Caco-2 (cell line): Measurements from ENCODE around the gene GPR78. TPM values are rescaled to one million over a fixed set of nuclear protein-coding genes. Genes with fewer than 3 reads are reported as not detected.

Source experiments
- BruUV-seq: library from RNA; stranded (reverse); fragments of 400-500 nt; replicated peaks from 2 replicates; lab custom pipeline; 2021; lab: Mats Ljungman, UMichigan
- CTCF ChIA-PET: fragments of 300-600 bp; sonication (Branson Sonifier 250); formaldehyde crosslinking; loops from one replicate; lab custom pipeline; 2022; ENCODE audit warnings: antibody characterized with exemption; lab: Charles Lee
- POLR2A ChIA-PET: fragments of 300-600 bp; sonication (Branson Sonifier 250); formaldehyde crosslinking; loops from one replicate; lab custom pipeline; 2022; ENCODE audit warnings: antibody characterized with exemption; lab: Charles Lee
- DNase-seq, 2 experiments: peaks; one replicate each; pipeline versions ENCODE4 v3.0.0 to v3.0.0-alpha.2; 2020 to 2022
- H3K27me3 ChIP-seq: replicated peaks from 2 replicates; pipeline ENCODE4 v1.6.0; 2011; ENCODE audit warnings: low read length; ENCODE audit not compliant: control insufficient read depth, insufficient read depth
- H3K36me3 ChIP-seq: 2 replicates; pipeline ENCODE4 v1.5.1; 2011; ENCODE audit warnings: low read length; ENCODE audit not compliant: control insufficient read depth, insufficient read depth
- H3K4me1 ChIP-seq: fragments of 250-450 bp; sonication (Bioruptor Pico); 2 replicates; pipeline ENCODE4 v1.5.1; 2020; ENCODE audit warnings: mild to moderate bottlenecking
- H3K4me3 ChIP-seq: 2 replicates; pipeline ENCODE4 v1.5.1; 2011; ENCODE audit warnings: low read depth, mild to moderate bottlenecking, control low read depth, low read length
- H3K9me3 ChIP-seq: fragments of 250-450 bp; sonication (Bioruptor Pico); 2 replicates; pipeline ENCODE4 v1.5.1; 2020; ENCODE audit warnings: mild to moderate bottlenecking, moderate library complexity
- H3K27ac Mint-ChIP-seq: one replicate; pipeline ENCODE4 v1.8.0; 2022; ENCODE audit warnings: mixed read lengths; ENCODE audit not compliant: unreplicated experiment
- H3K27me3 Mint-ChIP-seq: one replicate; pipeline ENCODE4 v1.8.0; 2022; ENCODE audit warnings: mixed read lengths; ENCODE audit not compliant: insufficient read depth, unreplicated experiment
- H3K36me3 Mint-ChIP-seq: one replicate; pipeline ENCODE4 v1.8.0; 2022; ENCODE audit warnings: mild to moderate bottlenecking, mixed read lengths; ENCODE audit not compliant: insufficient read depth, unreplicated experiment
- H3K4me1 Mint-ChIP-seq: one replicate; pipeline ENCODE4 v1.8.0; 2022; ENCODE audit warnings: low read depth, mixed read lengths; ENCODE audit not compliant: unreplicated experiment
- H3K4me3 Mint-ChIP-seq: one replicate; pipeline ENCODE4 v1.8.0; 2022; ENCODE audit warnings: mild to moderate bottlenecking, moderate library complexity, mixed read lengths; ENCODE audit not compliant: unreplicated experiment
- H3K9me3 Mint-ChIP-seq: one replicate; pipeline ENCODE4 v1.8.0; 2022; ENCODE audit warnings: mixed read lengths; ENCODE audit not compliant: unreplicated experiment
- CTCF ChIP-seq, 2 experiments: fragments of 200-600 bp in 1 of 2; IDR thresholded peaks; 1 replicate in 1 of 2; 2 replicates in 1 of 2; pipeline versions ENCODE4 v1.5.1 to v1.8.0; 2011 to 2022; ENCODE audit warnings: antibody characterized with exemption in 1 of 2, control low read depth in 1 of 2, inconsistent platforms in 1 of 2, low read depth in 1 of 2, low read length in 1 of 2, mild to moderate bottlenecking in 1 of 2, moderate library complexity in 1 of 2; ENCODE audit not compliant: insufficient read depth in 1 of 2, severe bottlenecking in 1 of 2, unreplicated experiment in 1 of 2
- intact Hi-C: fragments of 100-400 bp; cut with micrococcal nuclease; formaldehyde crosslinking; loops from one replicate; pipeline ENCODE4 v1.10.0; 2022; ENCODE audit not compliant: unreplicated experiment
- total RNA-seq: library from RNA; stranded (reverse); gene quantifications from 2 replicates; pipeline ENCODE4 v1.2.3, GENCODE V29; 2022

Gene GPR78
- total RNA-seq, 1 experiment from 2014 or later = 0.68 TPM

GRCh38 chr4:8544741-8545438 is 35.3 kb upstream of the GPR78 start:
- Mint-ChIP-seq H3K27me3 (no peaks in the 10 kb centered on the region), H3K36me3 (no peaks in the 10 kb centered on the region), H3K27ac (peak overlapping the region; percentile 84), H3K9me3 (no peaks in the 10 kb centered on the region), H3K4me1 (peaks cover 15% of the 10 kb centered on the region), H3K4me3 (no peak overlapping the region)
- no peaks in the 10 kb centered on the region for H3K27me3 ChIP-seq
- H3K4me3 ChIP-seq = no peak overlapping the region
- H3K36me3 ChIP-seq = no peaks in the 10 kb centered on the region
- intact Hi-C loops = no loop called here
- no peak for TF ChIP-seq CTCF (IDR thresholded peaks at IDR 0.05; ENCODE audit: insufficient read depth in 1 of 2, low read depth in 1 of 2, low read length in 1 of 2, severe bottlenecking in 1 of 2, unreplicated experiment in 1 of 2)
- POLR2A ChIA-PET = no interaction called here
- H3K4me1 ChIP-seq = peaks cover 24% of the 10 kb centered on the region
- no TSS peak for BruUV-seq
- CTCF ChIA-PET = no interaction called here
- no peak for DNase-seq
- H3K9me3 ChIP-seq = no peaks in the 10 kb centered on the region

- intact Hi-C loops = no loop called here
- Histone ChIP-seq H3K36me3 (no peaks in the 10 kb centered on the region), H3K27me3 (no peaks in the 10 kb centered on the region), H3K4me3 (no peak overlapping the region), H3K9me3 (no peaks in the 10 kb centered on the region), H3K4me1 (peaks cover 24% of the 10 kb centered on the region)
- no peak for TF ChIP-seq CTCF (IDR thresholded peaks at IDR 0.05; ENCODE audit: insufficient read depth in 1 of 2, low read depth in 1 of 2, low read length in 1 of 2, severe bottlenecking in 1 of 2, unreplicated experiment in 1 of 2)
- CTCF ChIA-PET = no interaction called here
- H3K4me1 Mint-ChIP-seq = peaks cover 15% of the 10 kb centered on the region
- no TSS peak for BruUV-seq
- H3K27me3 Mint-ChIP-seq = no peaks in the 10 kb centered on the region
- H3K9me3 Mint-ChIP-seq = no peaks in the 10 kb centered on the region
- H3K4me3 Mint-ChIP-seq = no peak overlapping the region
- no peaks in the 10 kb centered on the region for H3K36me3 Mint-ChIP-seq
- DNase-seq = no peak
- peak overlapping the region; percentile 84 for H3K27ac Mint-ChIP-seq
- POLR2A ChIA-PET = no interaction called here
These were observed 34.8 kb upstream of the GPR78 start for GRCh38 chr4:8545439-8545765.

DNA sequence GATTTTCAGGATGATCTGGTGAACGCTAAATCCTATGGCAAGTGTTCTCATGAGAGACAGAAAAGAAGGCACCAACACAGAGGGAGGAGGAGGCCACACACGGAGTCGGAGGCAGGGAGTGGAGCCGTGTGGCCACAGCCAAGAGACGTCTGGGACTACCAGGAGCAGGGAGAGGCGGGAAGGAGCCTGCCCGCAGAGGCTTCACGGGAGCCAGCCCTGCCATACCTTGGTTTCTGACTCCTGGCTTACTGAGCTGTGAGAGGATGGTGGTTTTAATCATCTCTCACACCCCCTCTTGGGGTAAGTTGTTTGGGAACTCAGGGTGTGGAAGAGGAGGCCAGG is 33.5 kb upstream of the GPR78 start:
- Mint-ChIP-seq H3K27ac (no peak overlapping the region), H3K36me3 (no peaks in the 10 kb centered on the region), H3K27me3 (no peaks in the 10 kb centered on the region), H3K9me3 (no peaks in the 10 kb centered on the region), H3K4me1 (peaks cover 15% of the 10 kb centered on the region), H3K4me3 (no peak overlapping the region)
- Histone ChIP-seq H3K4me1 (peaks cover 24% of the 10 kb centered on the region), H3K27me3 (no peaks in the 10 kb centered on the region), H3K36me3 (no peaks in the 10 kb centered on the region), H3K4me3 (no peak overlapping the region), H3K9me3 (no peaks in the 10 kb centered on the region)
- no peak for DNase-seq
- intact Hi-C loops = loop anchor here (2.0 kb wide), 1 partner anchor 78 kb away; no protein-coding TSS in a partner anchor
- no TSS peak for BruUV-seq
- ChIA-PET CTCF (no interaction called here), POLR2A (no interaction called here)
- no peak for TF ChIP-seq CTCF (IDR thresholded peaks at IDR 0.05; ENCODE audit: insufficient read depth in 1 of 2, low read depth in 1 of 2, low read length in 1 of 2, severe bottlenecking in 1 of 2, unreplicated experiment in 1 of 2)
